HL-60 (cell line): ENCODE data around the gene C19orf53.
"Not testable (repeated sequence)": the region's sequence is repeated elsewhere in the genome, so short reads cannot be mapped to it uniquely, and the experiment has no call there.

ENCODE experiments used
- GABPA ChIP-seq: IDR thresholded peaks from 2 replicates; pipeline ENCODE4 v1.6.1; 2012; ENCODE audit warnings: low read depth
- POLR2AphosphoS5 ChIP-seq: IDR thresholded peaks from 2 replicates; pipeline ENCODE4 v1.6.1; 2012; ENCODE audit warnings: low read depth
- TF ChIP-seq, protein P1 (sequence below): IDR thresholded peaks from 2 replicates; pipeline ENCODE4 v1.6.1; 2012; ENCODE audit warnings: low read depth; ENCODE audit not compliant: insufficient replicate concordance
- TF ChIP-seq, protein P2 (sequence below): IDR thresholded peaks from one replicate; pipeline ENCODE4 v1.5.1; 2011; ENCODE audit warnings: low read length, control low read depth, inconsistent platforms; ENCODE audit not compliant: insufficient read depth

DNA sequence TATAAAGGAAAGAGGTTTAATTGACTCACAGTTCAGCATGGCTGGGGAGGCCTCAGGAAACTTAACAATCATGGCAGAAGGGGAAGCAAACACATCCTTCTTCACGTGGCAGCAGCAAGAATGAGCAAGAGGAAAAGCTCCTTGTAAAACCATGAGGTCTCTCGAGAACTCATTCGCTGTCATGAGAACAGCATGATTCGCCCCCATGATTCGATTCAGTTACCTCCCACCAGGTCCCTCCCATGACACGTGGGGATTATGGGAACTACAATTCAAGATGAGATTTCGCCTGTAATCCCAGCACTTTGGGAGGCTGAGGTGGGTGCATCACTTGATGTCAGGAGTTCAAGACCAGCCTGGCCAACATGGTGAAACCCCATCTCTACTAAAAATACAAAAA, 20.6 kb upstream of the C19orf53 start:
- TF ChIP-seq, protein P1, sequence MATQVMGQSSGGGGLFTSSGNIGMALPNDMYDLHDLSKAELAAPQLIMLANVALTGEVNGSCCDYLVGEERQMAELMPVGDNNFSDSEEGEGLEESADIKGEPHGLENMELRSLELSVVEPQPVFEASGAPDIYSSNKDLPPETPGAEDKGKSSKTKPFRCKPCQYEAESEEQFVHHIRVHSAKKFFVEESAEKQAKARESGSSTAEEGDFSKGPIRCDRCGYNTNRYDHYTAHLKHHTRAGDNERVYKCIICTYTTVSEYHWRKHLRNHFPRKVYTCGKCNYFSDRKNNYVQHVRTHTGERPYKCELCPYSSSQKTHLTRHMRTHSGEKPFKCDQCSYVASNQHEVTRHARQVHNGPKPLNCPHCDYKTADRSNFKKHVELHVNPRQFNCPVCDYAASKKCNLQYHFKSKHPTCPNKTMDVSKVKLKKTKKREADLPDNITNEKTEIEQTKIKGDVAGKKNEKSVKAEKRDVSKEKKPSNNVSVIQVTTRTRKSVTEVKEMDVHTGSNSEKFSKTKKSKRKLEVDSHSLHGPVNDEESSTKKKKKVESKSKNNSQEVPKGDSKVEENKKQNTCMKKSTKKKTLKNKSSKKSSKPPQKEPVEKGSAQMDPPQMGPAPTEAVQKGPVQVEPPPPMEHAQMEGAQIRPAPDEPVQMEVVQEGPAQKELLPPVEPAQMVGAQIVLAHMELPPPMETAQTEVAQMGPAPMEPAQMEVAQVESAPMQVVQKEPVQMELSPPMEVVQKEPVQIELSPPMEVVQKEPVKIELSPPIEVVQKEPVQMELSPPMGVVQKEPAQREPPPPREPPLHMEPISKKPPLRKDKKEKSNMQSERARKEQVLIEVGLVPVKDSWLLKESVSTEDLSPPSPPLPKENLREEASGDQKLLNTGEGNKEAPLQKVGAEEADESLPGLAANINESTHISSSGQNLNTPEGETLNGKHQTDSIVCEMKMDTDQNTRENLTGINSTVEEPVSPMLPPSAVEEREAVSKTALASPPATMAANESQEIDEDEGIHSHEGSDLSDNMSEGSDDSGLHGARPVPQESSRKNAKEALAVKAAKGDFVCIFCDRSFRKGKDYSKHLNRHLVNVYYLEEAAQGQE, result not testable (repeated sequence)
- TF ChIP-seq, protein P2, sequence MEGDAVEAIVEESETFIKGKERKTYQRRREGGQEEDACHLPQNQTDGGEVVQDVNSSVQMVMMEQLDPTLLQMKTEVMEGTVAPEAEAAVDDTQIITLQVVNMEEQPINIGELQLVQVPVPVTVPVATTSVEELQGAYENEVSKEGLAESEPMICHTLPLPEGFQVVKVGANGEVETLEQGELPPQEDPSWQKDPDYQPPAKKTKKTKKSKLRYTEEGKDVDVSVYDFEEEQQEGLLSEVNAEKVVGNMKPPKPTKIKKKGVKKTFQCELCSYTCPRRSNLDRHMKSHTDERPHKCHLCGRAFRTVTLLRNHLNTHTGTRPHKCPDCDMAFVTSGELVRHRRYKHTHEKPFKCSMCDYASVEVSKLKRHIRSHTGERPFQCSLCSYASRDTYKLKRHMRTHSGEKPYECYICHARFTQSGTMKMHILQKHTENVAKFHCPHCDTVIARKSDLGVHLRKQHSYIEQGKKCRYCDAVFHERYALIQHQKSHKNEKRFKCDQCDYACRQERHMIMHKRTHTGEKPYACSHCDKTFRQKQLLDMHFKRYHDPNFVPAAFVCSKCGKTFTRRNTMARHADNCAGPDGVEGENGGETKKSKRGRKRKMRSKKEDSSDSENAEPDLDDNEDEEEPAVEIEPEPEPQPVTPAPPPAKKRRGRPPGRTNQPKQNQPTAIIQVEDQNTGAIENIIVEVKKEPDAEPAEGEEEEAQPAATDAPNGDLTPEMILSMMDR, result not testable (repeated sequence)
- TF ChIP-seq POLR2AphosphoS5, GABPA: not testable (repeated sequence)
